GM12878 (cell line): Measurements from ENCODE around the gene BOLA1. TPM values are rescaled to one million over a fixed set of nuclear protein-coding genes. Genes with fewer than 3 reads are reported as not detected.

ENCODE experiments used
- ATAC-seq: fragments of 200-7000 bp; cut with Tn5 transposase; 3 replicates; pipeline ENCODE4 v1.9.1; 2020; ENCODE audit warnings: mild to moderate bottlenecking, moderate library complexity
- BruUV-seq: library from RNA; stranded (reverse); fragments of 400-500 nt; replicated peaks from 2 replicates; lab custom pipeline; 2021; lab: Mats Ljungman, UMichigan
- CTCF ChIA-PET: fragments of 300-600 bp; sonication (Branson Sonifier 250); formaldehyde crosslinking; extraction: SDS; loops from one replicate; lab custom pipeline; 2021; ENCODE audit warnings: inconsistent platforms; lab: Yijun Ruan, JAX
- POLR2A ChIA-PET: fragments of 350-600 bp; formaldehyde crosslinking; extraction: SDS; loops from one replicate; lab custom pipeline; 2021; ENCODE audit warnings: inconsistent platforms; lab: Charles Lee
- RAD21 ChIA-PET: fragments of 300-600 bp; sonication (Branson Sonifier 250); formaldehyde crosslinking; loops from one replicate; lab custom pipeline; 2023; ENCODE audit warnings: antibody characterized with exemption; ENCODE audit not compliant: unreplicated experiment; lab: Charles Lee
- SMC1A ChIA-PET: fragments of 300-600 bp; sonication (Branson Sonifier 250); formaldehyde crosslinking; loops from one replicate; lab custom pipeline; 2023; ENCODE audit not compliant: unreplicated experiment, uncharacterized antibody; lab: Charles Lee
- DNase-seq: peaks from one replicate; pipeline ENCODE4 v3.0.0-alpha.2; 2011; ENCODE audit warnings: low read depth, low spot score
- FAIRE-seq: peaks from 3 replicates; lab custom pipeline; 2011; peaks lifted over from hg19 to GRCh38; lab: Jason Lieb, UNC
- H2AFZ ChIP-seq: 2 replicates; pipeline ENCODE4 v1.6.0; 2011; ENCODE audit warnings: low read depth, low read length, control low read depth; ENCODE audit not compliant: control insufficient read depth
- H3K27ac ChIP-seq: 2 replicates; pipeline ENCODE4 v1.5.1; 2011; ENCODE audit warnings: control low read depth; ENCODE audit not compliant: control insufficient read depth, insufficient read depth
- H3K27me3 ChIP-seq, 2 experiments: replicated peaks in 1 of 2; 2 replicates each; pipeline versions ENCODE4 v1.6.0 to v1.6.1; 2011; ENCODE audit warnings: low read length in 1 of 2; ENCODE audit not compliant: control insufficient read depth in 2 of 2, insufficient read depth in 2 of 2
- H3K36me3 ChIP-seq, 2 experiments: 2 replicates each; pipeline ENCODE4 v1.5.1; 2011; ENCODE audit warnings: low read length in 1 of 2; ENCODE audit not compliant: control insufficient read depth in 2 of 2, insufficient read depth in 2 of 2
- H3K4me1 ChIP-seq: 2 replicates; pipeline ENCODE4 v1.6.1; 2011; ENCODE audit warnings: mild to moderate bottlenecking, low read length, moderate library complexity, mixed read lengths; ENCODE audit not compliant: control insufficient read depth, insufficient read depth
- H3K4me2 ChIP-seq: 2 replicates; pipeline ENCODE4 v1.6.0; 2011; ENCODE audit warnings: control low read depth; ENCODE audit not compliant: control insufficient read depth, insufficient read depth
- H3K4me3 ChIP-seq: fragments of 200-600 bp; sonication (generic); 2 replicates; pipeline ENCODE4 v1.5.1; 2016
- H3K79me2 ChIP-seq: 2 replicates; pipeline ENCODE4 v1.6.0; 2011; ENCODE audit warnings: low read length; ENCODE audit not compliant: control insufficient read depth, insufficient read depth
- H3K9ac ChIP-seq: 2 replicates; pipeline ENCODE4 v1.8.0; 2011; ENCODE audit warnings: low read length, control low read depth, mixed read lengths; ENCODE audit not compliant: control insufficient read depth, insufficient read depth
- H3K9me3 ChIP-seq: replicated peaks from 3 replicates; pipeline ENCODE4 v1.5.1; 2011; ENCODE audit warnings: mild to moderate bottlenecking, low read length; ENCODE audit not compliant: control insufficient read depth, insufficient read depth
- H4K20me1 ChIP-seq: 2 replicates; pipeline ENCODE4 v1.6.0; 2011; ENCODE audit not compliant: control insufficient read depth, insufficient read depth
- ASH2L ChIP-seq: fragments of 300-600, 200-600 bp; sonication (generic); IDR thresholded peaks from 2 replicates; pipeline ENCODE4 v1.6.1; 2017; ENCODE audit warnings: low read depth, mild to moderate bottlenecking, borderline replicate concordance
- ATF7 ChIP-seq: fragments of 450-650 bp; IDR thresholded peaks from 2 replicates; pipeline ENCODE4 v1.6.1; 2016; ENCODE audit warnings: low read depth, mild to moderate bottlenecking
- BACH1 ChIP-seq: fragments of 450-650 bp; IDR thresholded peaks from 2 replicates; pipeline ENCODE4 v1.6.1; 2017; ENCODE audit warnings: mild to moderate bottlenecking, borderline replicate concordance
- ESRRA ChIP-seq: IDR thresholded peaks from 2 replicates; pipeline ENCODE4 v1.6.1; 2012; ENCODE audit warnings: mild to moderate bottlenecking, low read length, improper control_type of control experiment
- EZH2 ChIP-seq: IDR thresholded peaks from 2 replicates; pipeline ENCODE4 v1.6.1; 2012; ENCODE audit warnings: low read depth, mild to moderate bottlenecking, control low read depth, inconsistent platforms, low read length, borderline replicate concordance; ENCODE audit not compliant: control insufficient read depth
- HCFC1 ChIP-seq: fragments of 150-350 bp; IDR thresholded peaks from 2 replicates; pipeline ENCODE4 v1.6.1; 2014; ENCODE audit warnings: low read length
- HDAC2 ChIP-seq: fragments of 200-600 bp; sonication (generic); IDR thresholded peaks from 2 replicates; pipeline ENCODE4 v1.6.1; 2017
- HDAC6 ChIP-seq: fragments of 200-600 bp; sonication (generic); IDR thresholded peaks from one replicate; pipeline ENCODE4 v1.8.0; 2017; ENCODE audit warnings: antibody characterized with exemption; ENCODE audit not compliant: unreplicated experiment
- KAT2A ChIP-seq: conservative IDR thresholded peaks from 2 replicates; pipeline ENCODE4 v1.6.1; 2011; ENCODE audit warnings: low read depth, low read length; ENCODE audit not compliant: control insufficient read depth
- LARP7 ChIP-seq: fragments of 450-650 bp; IDR thresholded peaks from 2 replicates; pipeline ENCODE4 v1.6.1; 2017; ENCODE audit warnings: mild to moderate bottlenecking
- MYB ChIP-seq: fragments of 150-350 bp; IDR thresholded peaks from 2 replicates; pipeline ENCODE4 v1.6.1; 2014; ENCODE audit warnings: mild to moderate bottlenecking, low read depth, low read length, borderline replicate concordance
- NFIC ChIP-seq: IDR thresholded peaks from 2 replicates; pipeline ENCODE4 v1.6.1; 2012; ENCODE audit warnings: low read depth, mild to moderate bottlenecking, inconsistent platforms, low read length, moderate library complexity
- PML ChIP-seq: IDR thresholded peaks from 2 replicates; pipeline ENCODE4 v1.6.1; 2012; ENCODE audit warnings: low read length, inconsistent platforms
- RAD51 ChIP-seq: fragments of 450-650 bp; IDR thresholded peaks from 2 replicates; pipeline ENCODE4 v1.6.1; 2016; ENCODE audit warnings: moderate library complexity, mild to moderate bottlenecking, inconsistent platforms
- RELA ChIP-seq: fragments of 450-650 bp; IDR thresholded peaks from 2 replicates; pipeline ENCODE4 v1.8.0; 2014; ENCODE audit warnings: borderline replicate concordance; ENCODE audit not compliant: partially characterized antibody
- REST ChIP-seq: IDR thresholded peaks from 2 replicates; pipeline ENCODE4 v1.6.1; 2012; ENCODE audit warnings: mild to moderate bottlenecking, low read depth, low read length
- TCF7 ChIP-seq: IDR thresholded peaks from 2 replicates; pipeline ENCODE4 v1.6.1; 2014; ENCODE audit warnings: antibody characterized with exemption, borderline replicate concordance
- WRNIP1 ChIP-seq: IDR thresholded peaks from 2 replicates; pipeline ENCODE4 v1.6.1; 2011; ENCODE audit warnings: low read depth, low read length, improper control_type of control experiment, borderline replicate concordance
- ZNF217 ChIP-seq: fragments of 450-650 bp; IDR thresholded peaks from 2 replicates; pipeline ENCODE4 v1.6.1; 2017; ENCODE audit warnings: antibody characterized with exemption, mild to moderate bottlenecking
- ZSCAN29 ChIP-seq: fragments of 450-650 bp; IDR thresholded peaks from 2 replicates; pipeline ENCODE4 v1.6.1; 2017; ENCODE audit warnings: mild to moderate bottlenecking, moderate library complexity
- WGBS: methylation state at CpG from one replicate; pipeline ENCODE4 v1.1.6; 2016; ENCODE audit warnings: low lambda C conversion rate; ENCODE audit not compliant: insufficient replicate concordance, insufficient coverage; ENCODE audit errors: missing lambda C conversion rate; 5-methylcytosine and 5-hydroxymethylcytosine counted together
- in situ Hi-C: fragments of 300-500 bp; cut with MboI; formaldehyde crosslinking; loops from 9 replicates; pipeline ENCODE4 v1.14.3; 2018; ENCODE audit warnings: mixed read lengths
- intact Hi-C: fragments of 100-400 bp; cut with micrococcal nuclease; formaldehyde crosslinking; loops from one replicate; pipeline ENCODE4 v1.14.2; 2022; ENCODE audit not compliant: unreplicated experiment
- polyA plus RNA-seq, 11 experiments: library from polyadenylated mRNA; depleted of rRNA in 4 of 11; unstranded in 6 of 11; stranded (reverse) in 5 of 11; fragments of >200 nt; fragmentation: Nextera tagmentation in 4 of 11; fragmentation: Illumina TruSeq in 1 of 11; extraction: Ambion mirVana in 4 of 11; extraction: Trizol in 1 of 11; gene quantifications; 1 replicate in 1 of 11; 2 replicates in 10 of 11; pipeline versions ENCODE4 v1.2.1 to v1.2.3, GENCODE V29; 2011 to 2016; ENCODE audit warnings: inconsistent platforms in 2 of 11, missing spikeins in 2 of 11, low read depth in 1 of 11
- total RNA-seq, 4 experiments: library from RNA; depleted of rRNA in 3 of 4; stranded (reverse); fragments of >200 nt in 3 of 4; fragmentation: Illumina TruSeq in 1 of 4; extraction: Trizol in 1 of 4; gene quantifications; 2 replicates each; pipeline versions ENCODE4 v1.2.1 to v1.2.3, GENCODE V29; 2013 to 2021
- TF ChIP-seq, protein P1 (sequence below): IDR thresholded peaks from 2 replicates; pipeline ENCODE4 v1.6.1; 2011; ENCODE audit warnings: low read depth, mild to moderate bottlenecking, low read length, moderate library complexity, borderline replicate concordance; ENCODE audit errors: extremely low read depth

BOLA1 gene
- total and polyA plus RNA-seq, 10 of the 15 experiments (the other 5 are each of a cell fraction or from before 2014, with no cell fraction given): 0.74 to 18.7 (median 11.3) TPM

DNA sequence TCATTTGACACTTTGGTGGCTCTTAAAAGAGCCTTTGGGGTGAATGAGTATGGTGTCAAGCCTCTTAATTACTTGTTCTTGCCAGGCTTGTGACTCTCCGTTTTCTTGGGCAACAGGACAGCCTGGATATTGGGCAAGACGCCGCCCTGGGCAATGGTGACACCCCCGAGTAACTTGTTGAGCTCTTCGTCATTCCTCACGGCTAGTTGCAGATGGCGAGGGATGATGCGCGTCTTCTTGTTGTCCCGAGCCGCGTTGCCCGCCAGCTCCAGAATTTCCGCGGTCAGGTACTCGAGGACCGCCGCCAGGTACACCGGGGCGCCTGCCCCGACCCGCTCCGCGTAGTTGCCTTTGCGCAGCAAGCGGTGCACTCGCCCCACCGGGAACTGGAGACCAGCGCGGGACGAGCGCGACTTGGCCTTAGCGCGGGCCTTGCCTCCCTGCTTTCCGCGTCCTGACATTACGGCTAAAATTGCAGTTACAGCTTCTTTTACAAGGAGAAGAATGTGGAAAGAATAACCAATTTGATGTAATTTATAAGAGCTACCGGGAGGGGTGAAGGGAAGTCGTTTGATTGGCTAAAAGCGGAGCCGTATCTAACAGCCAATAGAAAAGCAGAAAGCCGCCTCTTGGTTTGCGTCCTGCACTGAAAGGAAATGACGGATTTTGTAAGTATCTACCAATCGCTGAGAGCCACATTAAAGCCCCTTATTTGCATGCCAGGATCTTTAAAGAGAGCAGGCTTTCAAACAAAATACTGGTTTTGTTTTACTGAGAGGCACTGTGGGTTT lies 11.7 kb upstream of the BOLA1 start:
- ChIA-PET RAD21 (interaction anchor here (0.6 to 3.2 kb wide), 12 partner anchors 38 to 302 kb away, joined by 3 to 22 read pairs (median 5); partner anchors contain the start of gene SF3B4), POLR2A (interaction anchor here (0.6 to 4.0 kb wide), 16 partner anchors 9 to 1119 kb away, joined by 3 to 57 read pairs (median 5); partner anchors contain the start of genes MINDY1, SF3B4 and VPS45), CTCF (interaction anchor here (0.8 to 3.2 kb wide), 13 partner anchors 12 to 281 kb away, joined by 3 to 20 read pairs (median 6); partner anchors contain the start of gene BOLA1), SMC1A (interaction anchor here (0.9 to 3.3 kb wide), 10 partner anchors 38 to 274 kb away, joined by 3 to 15 read pairs (median 10); partner anchors contain the start of gene VPS45)
- H3K4me1 ChIP-seq: no peaks in the 10 kb centered on the region
- H3K4me2 ChIP-seq: peak overlapping the region; percentile 67
- H3K27ac ChIP-seq: peak overlapping the region; percentile 83
- under 1% methylated on average over 46 of the region's 46 CpGs for WGBS
- H3K36me3 ChIP-seq: no peaks in the 10 kb centered on the region
- H3K9me3 ChIP-seq: no peaks in the 10 kb centered on the region
- peaks cover 17% of the 10 kb centered on the region for H3K79me2 ChIP-seq
- ATAC-seq: peak; percentile 68
- H3K27me3 ChIP-seq: no peaks in the 10 kb centered on the region
- no peak overlapping the region; the same call in none of the 2 replicates for H2AFZ ChIP-seq
- peak; percentile 84 for FAIRE-seq
- peak overlapping the region; percentile 68 for H3K4me3 ChIP-seq
- H4K20me1 ChIP-seq: no peaks in the 10 kb centered on the region
- TSS peak; percentile 88 for BruUV-seq
- in situ Hi-C loops (no loop called here), intact Hi-C loops (loop anchor here (1.0 kb wide), 2 partner anchors 12 to 163 kb away; partner anchors contain the start of gene BOLA1)
- H3K9ac ChIP-seq: peak overlapping the region; percentile 64
- peak; percentile 97 for DNase-seq
- TF ChIP-seq ZNF217 (no peak; the same call in 1 of the 2 replicates), KAT2A (peak; percentile 70), ZSCAN29 (no peak), RELA (no peak), ESRRA (no peak), BACH1 (peak; percentile 96), HDAC2 (no peak), MYB (no peak), HCFC1 (no peak), EZH2 (no peak), ATF7 (no peak; the same call in 1 of the 2 replicates), RAD51 (no peak), TCF7 (no peak), WRNIP1 (no peak), LARP7 (peak; percentile 89), REST (no peak), NFIC (no peak), PML (no peak; the same call in 1 of the 2 replicates), HDAC6 (no peak), ASH2L (no peak)
- TF ChIP-seq, protein P1, sequence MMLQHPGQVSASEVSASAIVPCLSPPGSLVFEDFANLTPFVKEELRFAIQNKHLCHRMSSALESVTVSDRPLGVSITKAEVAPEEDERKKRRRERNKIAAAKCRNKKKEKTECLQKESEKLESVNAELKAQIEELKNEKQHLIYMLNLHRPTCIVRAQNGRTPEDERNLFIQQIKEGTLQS: no peak
